HEK293 (cell line): ENCODE data around the gene ELF3.

Source experiments
- MYNN ChIP-seq: fragments of 450-650 bp; formaldehyde crosslinking; IDR thresholded peaks from 2 replicates; pipeline ENCODE4 v1.5.1; 2016; ENCODE audit warnings: missing biosample characterization, missing genetic modification characterization, borderline replicate concordance
- ZNF211 ChIP-seq: fragments of 450-650 bp; formaldehyde crosslinking; IDR thresholded peaks from 2 replicates; pipeline ENCODE4 v1.5.1; 2016; ENCODE audit warnings: low read depth, missing biosample characterization, missing genetic modification characterization
- ZNF677 ChIP-seq: fragments of 450-650 bp; IDR thresholded peaks from 2 replicates; pipeline ENCODE4 v1.5.0; 2018; ENCODE audit warnings: missing biosample characterization, mild to moderate bottlenecking, missing genetic modification characterization, moderate library complexity
- ZNF768 ChIP-seq: fragments of 450-650 bp; formaldehyde crosslinking; IDR thresholded peaks from 2 replicates; pipeline ENCODE4 v1.5.1; 2018; ENCODE audit warnings: missing biosample characterization, mild to moderate bottlenecking, missing genetic modification characterization
- TF ChIP-seq, protein P1 (sequence below): fragments of 450-650 bp; formaldehyde crosslinking; IDR thresholded peaks from 2 replicates; pipeline ENCODE4 v1.5.1; 2016; ENCODE audit warnings: missing biosample characterization, missing genetic modification characterization
- TF ChIP-seq, protein P2 (sequence below): fragments of 450-650 bp; formaldehyde crosslinking; IDR thresholded peaks from 2 replicates; pipeline ENCODE4 v1.5.1; 2017; ENCODE audit warnings: missing biosample characterization, missing genetic modification characterization

DNA sequence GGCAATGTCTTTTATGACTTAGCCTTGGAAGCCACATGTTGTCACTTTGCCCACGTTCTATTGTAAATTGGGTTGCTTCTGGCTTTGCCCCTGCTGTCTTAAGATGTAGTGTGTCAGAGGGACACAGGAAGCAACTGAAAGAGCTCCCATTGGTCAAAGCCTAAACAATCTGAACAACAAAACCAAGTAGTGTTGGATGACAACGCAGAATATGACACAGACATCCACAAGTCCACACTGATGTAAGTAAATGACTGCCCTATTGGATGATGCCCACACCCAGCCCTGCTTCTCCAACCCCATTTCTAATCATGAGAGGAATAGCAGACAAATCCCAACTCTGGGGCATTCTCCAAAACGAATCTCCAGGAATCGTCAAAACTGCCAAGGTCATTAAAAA, 50.7 kb downstream of the ELF3 start:
- TF ChIP-seq, protein P1, sequence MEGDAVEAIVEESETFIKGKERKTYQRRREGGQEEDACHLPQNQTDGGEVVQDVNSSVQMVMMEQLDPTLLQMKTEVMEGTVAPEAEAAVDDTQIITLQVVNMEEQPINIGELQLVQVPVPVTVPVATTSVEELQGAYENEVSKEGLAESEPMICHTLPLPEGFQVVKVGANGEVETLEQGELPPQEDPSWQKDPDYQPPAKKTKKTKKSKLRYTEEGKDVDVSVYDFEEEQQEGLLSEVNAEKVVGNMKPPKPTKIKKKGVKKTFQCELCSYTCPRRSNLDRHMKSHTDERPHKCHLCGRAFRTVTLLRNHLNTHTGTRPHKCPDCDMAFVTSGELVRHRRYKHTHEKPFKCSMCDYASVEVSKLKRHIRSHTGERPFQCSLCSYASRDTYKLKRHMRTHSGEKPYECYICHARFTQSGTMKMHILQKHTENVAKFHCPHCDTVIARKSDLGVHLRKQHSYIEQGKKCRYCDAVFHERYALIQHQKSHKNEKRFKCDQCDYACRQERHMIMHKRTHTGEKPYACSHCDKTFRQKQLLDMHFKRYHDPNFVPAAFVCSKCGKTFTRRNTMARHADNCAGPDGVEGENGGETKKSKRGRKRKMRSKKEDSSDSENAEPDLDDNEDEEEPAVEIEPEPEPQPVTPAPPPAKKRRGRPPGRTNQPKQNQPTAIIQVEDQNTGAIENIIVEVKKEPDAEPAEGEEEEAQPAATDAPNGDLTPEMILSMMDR = no peak
- TF ChIP-seq MYNN (no peak), ZNF677 (no peak), ZNF211 (tag by site-specific recombination) (no peak), ZNF768 (tag by site-specific recombination) (no peak)
- TF ChIP-seq, protein P2, sequence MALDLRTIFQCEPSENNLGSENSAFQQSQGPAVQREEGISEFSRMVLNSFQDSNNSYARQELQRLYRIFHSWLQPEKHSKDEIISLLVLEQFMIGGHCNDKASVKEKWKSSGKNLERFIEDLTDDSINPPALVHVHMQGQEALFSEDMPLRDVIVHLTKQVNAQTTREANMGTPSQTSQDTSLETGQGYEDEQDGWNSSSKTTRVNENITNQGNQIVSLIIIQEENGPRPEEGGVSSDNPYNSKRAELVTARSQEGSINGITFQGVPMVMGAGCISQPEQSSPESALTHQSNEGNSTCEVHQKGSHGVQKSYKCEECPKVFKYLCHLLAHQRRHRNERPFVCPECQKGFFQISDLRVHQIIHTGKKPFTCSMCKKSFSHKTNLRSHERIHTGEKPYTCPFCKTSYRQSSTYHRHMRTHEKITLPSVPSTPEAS (tag by site-specific recombination) = no peak
